ENCODE results near the gene SLCO4C1. TPM values are rescaled to one million over a fixed set of nuclear protein-coding genes. Genes with fewer than 3 reads are reported as not detected.
A peak's percentile ranks its signal among the peaks of the same experiment; 100 is the strongest.

SLCO4C1 gene
- total RNA-seq, 1 donor from 2014 or later = under 0.01 TPM

- FAIRE-seq = no peak
- Histone ChIP-seq H3K4me3 (ENCODE audit: low read depth, low read length) (no peak overlapping the region), H3K27me3 (ENCODE audit: control insufficient read depth, insufficient read depth, low read length) (no peaks in the 10 kb centered on the region), H3K36me3 (ENCODE audit: control insufficient read depth, insufficient read depth, low read length) (no peaks in the 10 kb centered on the region)
- no peak for DNase-seq (ENCODE audit: low read depth)
- TF ChIP-seq CTCF (IDR thresholded peaks at IDR 0.05; ENCODE audit: insufficient read depth, low read length, severe bottlenecking) = no peak
Measured at GRCh38 chr5:102313912-102314311, 17.8 kb upstream of the SLCO4C1 start.

- no peak for TF ChIP-seq CTCF (IDR thresholded peaks at IDR 0.05; ENCODE audit: insufficient read depth, low read length, severe bottlenecking)
- FAIRE-seq = no peak
- peak; percentile 55 for DNase-seq (ENCODE audit: low read depth)
- Histone ChIP-seq H3K27me3 (ENCODE audit: control insufficient read depth, insufficient read depth, low read length) (no peaks in the 10 kb centered on the region), H3K4me3 (ENCODE audit: low read depth, low read length) (no peak overlapping the region), H3K36me3 (ENCODE audit: control insufficient read depth, insufficient read depth, low read length) (no peaks in the 10 kb centered on the region)
Measured at GRCh38 chr5:102312586-102313370, 16.7 kb upstream of the SLCO4C1 start.

- H3K4me3 ChIP-seq (ENCODE audit: low read depth, low read length) = no peak overlapping the region
- H3K36me3 ChIP-seq (ENCODE audit: control insufficient read depth, insufficient read depth, low read length) = no peaks in the 10 kb centered on the region
- no peaks in the 10 kb centered on the region for H3K27me3 ChIP-seq (ENCODE audit: control insufficient read depth, insufficient read depth, low read length)
- no peak for DNase-seq (ENCODE audit: low read depth)
- FAIRE-seq = no peak
- TF ChIP-seq CTCF (IDR thresholded peaks at IDR 0.05; ENCODE audit: insufficient read depth, low read length, severe bottlenecking) = no peak
Measured at GRCh38 chr5:102309586-102309985, 13.5 kb upstream of the SLCO4C1 start.

GRCh38 chr5:102307232-102307631 is 11.1 kb upstream of the SLCO4C1 start:
- Histone ChIP-seq H3K27me3 (ENCODE audit: control insufficient read depth, insufficient read depth, low read length) (no peaks in the 10 kb centered on the region), H3K36me3 (ENCODE audit: control insufficient read depth, insufficient read depth, low read length) (no peaks in the 10 kb centered on the region), H3K4me3 (ENCODE audit: low read depth, low read length) (no peak overlapping the region)
- FAIRE-seq = no peak
- TF ChIP-seq CTCF (IDR thresholded peaks at IDR 0.05; ENCODE audit: insufficient read depth, low read length, severe bottlenecking) = no peak
- no peak for DNase-seq (ENCODE audit: low read depth)

GRCh38 chr5:102306121-102306520 is 10.0 kb upstream of the SLCO4C1 start:
- peak; percentile 31 for DNase-seq (ENCODE audit: low read depth)
- H3K36me3 ChIP-seq (ENCODE audit: control insufficient read depth, insufficient read depth, low read length) = no peaks in the 10 kb centered on the region
- TF ChIP-seq CTCF (IDR thresholded peaks at IDR 0.05; ENCODE audit: insufficient read depth, low read length, severe bottlenecking) = no peak
- no peak for FAIRE-seq
- H3K4me3 ChIP-seq (ENCODE audit: low read depth, low read length) = no peak overlapping the region
- no peaks in the 10 kb centered on the region for H3K27me3 ChIP-seq (ENCODE audit: control insufficient read depth, insufficient read depth, low read length)
